Tibial nerve (tissue), 4 donors: ENCODE data around the gene SUFU. TPM values are rescaled to one million over a fixed set of nuclear protein-coding genes. Genes with fewer than 3 reads are reported as not detected.

Experiments
- DNase-seq, 2 donors: peaks; one replicate each; pipeline ENCODE4 v3.0.0-alpha.2; 2019; ENCODE audit warnings: low spot score in 2 of 2
- H3K27ac ChIP-seq, 4 donors: fragments of 200-600 bp; sonication (generic) in 3 of 4; one replicate each; pipeline ENCODE4 v1.5.1; 2017 to 2019; ENCODE audit warnings: mild to moderate bottlenecking in 1 of 4
- H3K27me3 ChIP-seq, 2 donors: fragments of 200-600 bp; sonication (generic) in 1 of 2; one replicate each; pipeline versions ENCODE4 v1.5.1 to v1.6.0; 2017 to 2019
- H3K36me3 ChIP-seq, 3 donors: fragments of 200-600 bp; sonication (generic); one replicate each; pipeline ENCODE4 v1.5.1; 2018 to 2019
- H3K4me1 ChIP-seq, 4 donors: fragments of 200-600 bp; sonication (generic) in 3 of 4; one replicate each; pipeline ENCODE4 v1.5.1; 2017 to 2019
- H3K4me3 ChIP-seq, 4 donors: fragments of 200-600 bp; sonication (generic) in 3 of 4; one replicate each; pipeline ENCODE4 v1.5.1; 2017 to 2019; ENCODE audit warnings: mild to moderate bottlenecking in 1 of 4, moderate library complexity in 1 of 4
- H3K9me3 ChIP-seq, 4 donors: fragments of 200-600 bp; sonication (generic) in 3 of 4; one replicate each; pipeline ENCODE4 v1.5.1; 2017 to 2019
- CTCF ChIP-seq, 5 experiments: fragments of 200-600 bp in 3 of 5; fragments of 450-650 bp in 2 of 5; sonication (generic) in 3 of 5; IDR thresholded peaks; one replicate each; pipeline ENCODE4 v1.5.1; 2016 to 2019; ENCODE audit warnings: antibody characterized with exemption in 5 of 5, mild to moderate bottlenecking in 3 of 5, moderate library complexity in 2 of 5
- EP300 ChIP-seq, 2 donors: sonication (generic); formaldehyde crosslinking; IDR thresholded peaks; one replicate each; pipeline ENCODE4 v1.6.1; 2017; ENCODE audit warnings: antibody characterized with exemption in 2 of 2, mild to moderate bottlenecking in 1 of 2
- POLR2A ChIP-seq, 2 donors: fragments of 450-650 bp; IDR thresholded peaks; one replicate each; pipeline ENCODE4 v1.6.1; 2017; ENCODE audit warnings: antibody characterized with exemption in 2 of 2, mild to moderate bottlenecking in 2 of 2, moderate library complexity in 2 of 2
- WGBS, 2 donors: methylation state at CpG; one replicate each; pipeline ENCODE4 v1.1.5; 2018; 5-methylcytosine and 5-hydroxymethylcytosine counted together
- total RNA-seq, 4 donors: library from RNA; depleted of rRNA; stranded (reverse); fragments of >200 nt; gene quantifications; one replicate each; pipeline ENCODE4 v1.1.0, GENCODE V29; 2016

Gene SUFU
- total RNA-seq, 4 donors from 2014 or later = 9.8 to 17.1 (median 14.2) TPM

- Histone ChIP-seq H3K27me3 (no peaks in the 10 kb centered on the region), H3K4me3 (no peak overlapping the region), H3K27ac (peak overlapping the region in 3 of 4 donors; percentile 76 to 92 (median 88)), H3K4me1 (peaks cover 0 to 66% (median 44%) of the 10 kb centered on the region in 4 donors), H3K36me3 (no peaks in the 10 kb centered on the region), H3K9me3 (no peaks in the 10 kb centered on the region)
- TF ChIP-seq CTCF (IDR thresholded peaks at IDR 0.05) (peak in 2 of 5 experiments; percentile 2 to 4), EP300 (IDR thresholded peaks at IDR 0.05) (no peak), POLR2A (IDR thresholded peaks at IDR 0.05) (no peak)
- DNase-seq = no peak
- 82 to 83% methylated on average over 9 of the region's 9 CpGs for WGBS, 2 donors
Measured at GRCh38 chr10:102670065-102670670, 166.4 kb downstream of the SUFU start.

DNA sequence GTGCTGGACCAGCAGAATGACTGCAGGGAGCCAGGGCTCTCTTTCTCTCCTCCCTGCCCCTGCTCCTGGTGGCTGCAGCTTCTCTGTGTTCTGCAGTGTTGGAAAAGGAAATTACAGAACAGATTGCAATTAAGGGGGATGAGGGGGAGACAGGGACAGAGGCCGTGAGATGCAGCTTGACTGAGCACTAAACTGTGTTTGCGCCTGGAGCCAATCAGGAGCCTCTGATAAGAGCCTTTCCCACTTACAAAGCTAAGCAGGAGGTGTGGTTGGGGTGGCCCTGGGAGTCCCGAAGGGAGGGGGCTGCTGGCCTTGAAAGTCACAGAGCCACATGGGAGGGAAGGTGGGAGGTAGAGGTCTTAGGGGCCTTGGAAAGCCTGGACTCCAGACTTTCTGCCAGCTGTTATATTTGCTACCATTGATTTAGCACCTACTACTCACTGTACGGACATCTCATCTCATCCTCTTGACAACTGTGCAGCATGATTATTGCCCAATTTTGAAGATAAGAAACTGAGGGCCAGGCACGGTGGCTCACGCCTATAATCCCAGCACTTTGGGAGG lies 167.2 kb downstream of the SUFU start:
- Histone ChIP-seq H3K36me3 (no peaks in the 10 kb centered on the region), H3K4me1 (peaks cover 0 to 74% (median 52%) of the 10 kb centered on the region in 4 donors), H3K27ac (peak overlapping the region in 2 of 4 donors; percentile 88 to 92), H3K27me3 (no peaks in the 10 kb centered on the region), H3K9me3 (no peaks in the 10 kb centered on the region), H3K4me3 (no peak overlapping the region)
- DNase-seq = no peak
- no peak for TF ChIP-seq EP300 (IDR thresholded peaks at IDR 0.05)
- no peak for TF ChIP-seq CTCF (IDR thresholded peaks at IDR 0.05)
- TF ChIP-seq POLR2A (IDR thresholded peaks at IDR 0.05) = no peak
- WGBS, 2 donors = 80 to 84% methylated on average over 6 of the region's 6 CpGs

- Histone ChIP-seq H3K4me3 (peak overlapping the region in 2 of 4 donors; percentile 22 to 40), H3K36me3 (no peaks in the 10 kb centered on the region), H3K27ac (peak overlapping the region; percentile 55 to 94 (median 81)), H3K9me3 (no peaks in the 10 kb centered on the region), H3K27me3 (no peaks in the 10 kb centered on the region), H3K4me1 (peaks cover 6 to 89% (median 69%) of the 10 kb centered on the region in 4 donors)
- WGBS, 2 donors = 40 to 52% methylated on average over 9 to 13 of the region's 13 CpGs
- DNase-seq = no peak
- TF ChIP-seq EP300 (IDR thresholded peaks at IDR 0.05) (no peak), CTCF (IDR thresholded peaks at IDR 0.05) (no peak), POLR2A (IDR thresholded peaks at IDR 0.05) (no peak)
Measured at GRCh38 chr10:102673236-102673818, 169.6 kb downstream of the SUFU start.

DNA sequence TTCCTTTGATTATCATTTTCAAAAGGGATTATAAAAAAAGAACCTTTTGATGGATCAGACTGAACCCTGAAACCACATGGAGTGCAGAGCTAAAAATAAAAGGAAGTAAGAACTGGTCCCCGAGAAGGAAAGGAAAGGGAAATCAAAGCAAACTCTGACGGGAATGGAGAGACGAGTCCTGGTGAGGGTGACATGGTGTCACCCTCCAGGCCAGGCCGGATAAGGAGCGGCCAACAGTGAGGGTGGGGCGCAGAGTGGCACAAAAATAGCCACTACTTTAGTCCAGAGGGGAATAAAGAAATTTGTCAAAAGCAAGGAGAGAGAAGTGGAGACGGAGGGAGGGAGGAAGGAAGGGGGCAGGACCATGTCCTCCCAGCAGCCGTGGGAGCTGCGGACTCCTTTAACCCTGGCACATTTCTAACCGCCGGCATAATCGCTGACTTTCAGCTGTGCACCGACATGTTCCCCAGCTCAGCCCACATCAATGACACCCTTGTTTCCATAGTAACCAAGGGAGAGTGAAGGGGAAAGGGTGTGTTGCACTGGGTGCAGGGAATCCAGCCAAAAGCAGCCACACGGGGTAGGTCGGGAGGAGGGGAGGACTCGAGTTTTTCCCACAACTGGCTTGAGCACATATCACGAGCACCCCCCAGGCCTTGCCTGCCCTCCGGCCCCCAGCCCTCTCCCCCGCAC lies 170.2 kb downstream of the SUFU start:
- WGBS, 2 donors = 1 to 3% methylated on average over 19 of the region's 19 CpGs
- Histone ChIP-seq H3K27ac (peak overlapping the region; percentile 55 to 94 (median 81)), H3K4me1 (peaks cover 6 to 89% (median 70%) of the 10 kb centered on the region in 4 donors), H3K36me3 (no peaks in the 10 kb centered on the region), H3K27me3 (no peaks in the 10 kb centered on the region), H3K9me3 (no peaks in the 10 kb centered on the region), H3K4me3 (peak overlapping the region; percentile 8 to 40 (median 18))
- DNase-seq = peak in 1 of 2 donors; percentile 60
- TF ChIP-seq CTCF (IDR thresholded peaks at IDR 0.05) = no peak
- peak in 1 of 2 donors; percentile 79 for TF ChIP-seq EP300 (IDR thresholded peaks at IDR 0.05)
- peak in 1 of 2 donors; percentile 18 for TF ChIP-seq POLR2A (IDR thresholded peaks at IDR 0.05)
